GM23338 (cell line): ENCODE data around the gene ENPEP. TPM values are rescaled to one million over a fixed set of nuclear protein-coding genes. Genes with fewer than 3 reads are reported as not detected.

Experiments
- ATAC-seq: fragments of 200-7000 bp; cut with Tn5 transposase; 3 replicates; pipeline ENCODE4 v1.9.1; 2020
- DNase-seq: peaks from one replicate; pipeline ENCODE4 v3.0.0-alpha.2; 2015; ENCODE audit warnings: low spot score
- H2AFZ ChIP-seq: fragments of 200-600 bp; sonication (generic); 2 replicates; pipeline ENCODE4 v1.8.0; 2016; ENCODE audit warnings: antibody characterized with exemption, mild to moderate bottlenecking, moderate library complexity
- H3F3A ChIP-seq: fragments of 200-600 bp; sonication (generic); replicated peaks from 2 replicates; pipeline ENCODE4 v1.8.0; 2017; ENCODE audit warnings: antibody characterized with exemption, mixed run types, low read depth
- H3K27ac ChIP-seq: fragments of 200-600 bp; sonication (generic); 2 replicates; pipeline ENCODE4 v1.6.1; 2016; ENCODE audit warnings: low read depth
- H3K27me3 ChIP-seq: fragments of 200-600 bp; sonication (generic); 2 replicates; pipeline ENCODE4 v1.8.0; 2016; ENCODE audit warnings: mild to moderate bottlenecking, mixed run types, moderate library complexity; ENCODE audit not compliant: insufficient read depth
- H3K36me3 ChIP-seq: fragments of 200-600 bp; sonication (generic); 2 replicates; pipeline ENCODE4 v1.8.0; 2016; ENCODE audit warnings: mild to moderate bottlenecking; ENCODE audit not compliant: insufficient read depth
- H3K4me1 ChIP-seq: fragments of 200-600 bp; sonication (generic); 2 replicates; pipeline ENCODE4 v1.8.0; 2016; ENCODE audit warnings: mild to moderate bottlenecking, moderate library complexity; ENCODE audit not compliant: insufficient read depth
- H3K4me2 ChIP-seq: fragments of 200-600 bp; sonication (generic); 2 replicates; pipeline ENCODE4 v1.7.1; 2017; ENCODE audit warnings: mixed run types
- H3K4me3 ChIP-seq: fragments of 200-600 bp; sonication (generic); 2 replicates; pipeline ENCODE4 v1.6.1; 2016; ENCODE audit warnings: mixed run types
- H3K79me2 ChIP-seq: fragments of 200-600 bp; sonication (generic); replicated peaks from 2 replicates; pipeline ENCODE4 v1.8.0; 2017; ENCODE audit warnings: mild to moderate bottlenecking; ENCODE audit not compliant: insufficient read depth
- H3K9me2 ChIP-seq: fragments of 200-600 bp; sonication (generic); 2 replicates; pipeline ENCODE4 v1.8.0; 2017; ENCODE audit not compliant: insufficient read depth
- H4K20me1 ChIP-seq: fragments of 200-600 bp; sonication (generic); replicated peaks from 2 replicates; pipeline ENCODE4 v1.8.0; 2017; ENCODE audit warnings: mild to moderate bottlenecking; ENCODE audit not compliant: insufficient read depth
- H3K27ac Mint-ChIP-seq: 2 replicates; pipeline ENCODE4 v1.8.0; 2020; ENCODE audit warnings: inconsistent platforms, mild to moderate bottlenecking, moderate library complexity, mixed read lengths
- H3K27me3 Mint-ChIP-seq: 3 replicates; pipeline ENCODE4 v1.8.0; 2022; ENCODE audit warnings: low read depth, mild to moderate bottlenecking, moderate library complexity, mixed read lengths, inconsistent platforms; ENCODE audit not compliant: insufficient read depth, poor library complexity
- H3K36me3 Mint-ChIP-seq: 3 replicates; pipeline ENCODE4 v1.8.0; 2021; ENCODE audit warnings: low read depth, mild to moderate bottlenecking, inconsistent platforms, moderate library complexity, mixed read lengths
- H3K4me1 Mint-ChIP-seq: 3 replicates; pipeline ENCODE4 v1.8.0; 2020; ENCODE audit warnings: mild to moderate bottlenecking, inconsistent platforms, mixed read lengths
- H3K4me3 Mint-ChIP-seq: 3 replicates; pipeline ENCODE4 v1.8.0; 2021; ENCODE audit warnings: moderate library complexity, mild to moderate bottlenecking, inconsistent platforms, mixed read lengths
- H3K9me3 Mint-ChIP-seq: 3 replicates; pipeline ENCODE4 v1.8.0; 2020; ENCODE audit warnings: moderate library complexity, mild to moderate bottlenecking, inconsistent platforms, mixed read lengths
- CTCF ChIP-seq, 2 experiments: fragments of 200-600 bp in 1 of 2; sonication (generic) in 1 of 2; conservative IDR thresholded peaks; 2 replicates each; pipeline versions ENCODE4 v1.5.1 to v1.6.1; 2016 to 2017; ENCODE audit warnings: antibody characterized with exemption in 2 of 2, low read depth in 2 of 2, mild to moderate bottlenecking in 2 of 2, moderate library complexity in 1 of 2
- NANOG ChIP-seq: IDR thresholded peaks from 2 replicates; pipeline ENCODE4 v1.6.1; 2016; ENCODE audit warnings: antibody characterized with exemption, borderline replicate concordance
- POLR2AphosphoS5 ChIP-seq: IDR thresholded peaks from 2 replicates; pipeline ENCODE4 v1.6.1; 2016; ENCODE audit warnings: antibody characterized with exemption, low read depth
- REST ChIP-seq: IDR thresholded peaks from one replicate; pipeline ENCODE4 v1.6.1; 2018; ENCODE audit warnings: antibody characterized with exemption; ENCODE audit not compliant: unreplicated experiment
- STAT1 ChIP-seq: IDR thresholded peaks from one replicate; pipeline ENCODE4 v1.6.1; 2016; ENCODE audit warnings: antibody characterized with exemption; ENCODE audit not compliant: unreplicated experiment
- ZNF114 ChIP-seq: fragments of 250-450 bp; sonication (Bioruptor Pico); IDR thresholded peaks from 2 replicates; pipeline ENCODE4 v1.5.0; 2020; ENCODE audit warnings: mild to moderate bottlenecking, moderate library complexity
- ZNF462 ChIP-seq: fragments of 250-450 bp; sonication (Bioruptor Pico); IDR thresholded peaks from 2 replicates; pipeline ENCODE4 v1.5.0; 2020; ENCODE audit warnings: mild to moderate bottlenecking, moderate library complexity
- polyA plus RNA-seq: library from polyadenylated mRNA; unstranded; fragments of >200 nt; fragmentation: Nextera tagmentation; extraction: Ambion mirVana; gene quantifications from 2 replicates; pipeline ENCODE4 v1.2.1, GENCODE V29; 2016
- total RNA-seq: library from RNA; depleted of rRNA; stranded (reverse); fragments of >200 nt; shearing (Covaris generic); gene quantifications from 2 replicates; pipeline ENCODE4 v1.2.3, GENCODE V29; 2014

Gene ENPEP
- total and polyA plus RNA-seq, 2 experiments from 2014 or later: 0.79 to 1.5 TPM

- TF ChIP-seq ZNF462 (CRISPR knock-in tag): no peak
Measured at GRCh38 chr4:110512901-110513300, 36.9 kb downstream of the ENPEP start (continued).

- no peaks in the 10 kb centered on the region for H3F3A ChIP-seq
- Mint-ChIP-seq H3K27ac (no peak overlapping the region), H3K9me3 (no peaks in the 10 kb centered on the region), H3K4me1 (peaks cover 3% of the 10 kb centered on the region; the same call in 2 of the 3 replicates), H3K36me3 (no peaks in the 10 kb centered on the region), H3K27me3 (peaks cover 3% of the 10 kb centered on the region), H3K4me3 (no peak overlapping the region)
- no peaks in the 10 kb centered on the region for H3K79me2 ChIP-seq
- ATAC-seq: no peak
- H3K36me3 ChIP-seq: no peaks in the 10 kb centered on the region
- DNase-seq: peak; percentile 69
- H3K4me3 ChIP-seq: no peak overlapping the region
- H3K9me2 ChIP-seq: no peaks in the 10 kb centered on the region
- no peak overlapping the region for H3K27ac ChIP-seq
- H3K4me1 ChIP-seq: no peaks in the 10 kb centered on the region
- H2AFZ ChIP-seq: no peak overlapping the region
- no peaks in the 10 kb centered on the region for H4K20me1 ChIP-seq
- H3K27me3 ChIP-seq: no peaks in the 10 kb centered on the region
- no peak overlapping the region for H3K4me2 ChIP-seq
- TF ChIP-seq NANOG: no peak
- TF ChIP-seq ZNF114 (CRISPR knock-in tag): no peak
- TF ChIP-seq REST: no peak
- TF ChIP-seq STAT1: no peak
- no peak for TF ChIP-seq POLR2AphosphoS5
- TF ChIP-seq CTCF (conservative IDR thresholded peaks at IDR 0.05; ENCODE audit: low read depth in 2 of 2): peak in 1 of 2 experiments; percentile 71; a peak in 3 of 4 replicates
Measured at GRCh38 chr4:110514889-110515479, 39.0 kb downstream of the ENPEP start.
